Measurements from ENCODE around the gene NFIA. TPM values are rescaled to one million over a fixed set of nuclear protein-coding genes. Genes with fewer than 3 reads are reported as not detected.

Gene NFIA
- total RNA-seq, 2 donors from 2014 or later = 75.3 to 81.3 TPM

GRCh38 chr1:61280452-61280851, 198.1 kb downstream of the NFIA start:
- Histone ChIP-seq H3K27ac (peak overlapping the region; percentile 26 to 68), H3K4me3 (no peak overlapping the region), H3K27me3 (no peaks in the 10 kb centered on the region), H3K4me1 (peaks cover 0 to 38% of the 10 kb centered on the region in 2 donors), H3K36me3 (no peaks in the 10 kb centered on the region), H3K9me3 (no peaks in the 10 kb centered on the region)
- no peak for DNase-seq (ENCODE audit: low spot score)
- no peak for TF ChIP-seq CTCF (IDR thresholded peaks at IDR 0.05)

GRCh38 chr1:61282387-61282786, 200.0 kb downstream of the NFIA start:
- H3K9me3 ChIP-seq = no peaks in the 10 kb centered on the region
- H3K27ac ChIP-seq = no peak overlapping the region
- no peaks in the 10 kb centered on the region for H3K36me3 ChIP-seq
- no peaks in the 10 kb centered on the region for H3K27me3 ChIP-seq
- no peak for DNase-seq (ENCODE audit: low spot score)
- no peak for TF ChIP-seq CTCF (IDR thresholded peaks at IDR 0.05)
- H3K4me3 ChIP-seq = no peak overlapping the region
- peaks cover 0 to 35% of the 10 kb centered on the region in 2 donors for H3K4me1 ChIP-seq

- TF ChIP-seq CTCF (IDR thresholded peaks at IDR 0.05) = no peak
- Histone ChIP-seq H3K4me1 (peaks cover 0 to 31% of the 10 kb centered on the region in 2 donors), H3K9me3 (no peaks in the 10 kb centered on the region), H3K36me3 (no peaks in the 10 kb centered on the region), H3K27me3 (no peaks in the 10 kb centered on the region), H3K27ac (no peak overlapping the region), H3K4me3 (no peak overlapping the region)
- DNase-seq (ENCODE audit: low spot score) = no peak
Measured at GRCh38 chr1:61284248-61284854, 202.0 kb downstream of the NFIA start.

- DNase-seq (ENCODE audit: low spot score) = no peak
- no peaks in the 10 kb centered on the region for H3K36me3 ChIP-seq
- H3K4me1 ChIP-seq = peaks cover 0 to 26% of the 10 kb centered on the region in 2 donors
- no peak overlapping the region for H3K27ac ChIP-seq
- H3K9me3 ChIP-seq = no peaks in the 10 kb centered on the region
- H3K27me3 ChIP-seq = no peaks in the 10 kb centered on the region
- no peak for TF ChIP-seq CTCF (IDR thresholded peaks at IDR 0.05)
- H3K4me3 ChIP-seq = no peak overlapping the region
Measured at GRCh38 chr1:61284936-61285335, 202.6 kb downstream of the NFIA start.

DNA sequence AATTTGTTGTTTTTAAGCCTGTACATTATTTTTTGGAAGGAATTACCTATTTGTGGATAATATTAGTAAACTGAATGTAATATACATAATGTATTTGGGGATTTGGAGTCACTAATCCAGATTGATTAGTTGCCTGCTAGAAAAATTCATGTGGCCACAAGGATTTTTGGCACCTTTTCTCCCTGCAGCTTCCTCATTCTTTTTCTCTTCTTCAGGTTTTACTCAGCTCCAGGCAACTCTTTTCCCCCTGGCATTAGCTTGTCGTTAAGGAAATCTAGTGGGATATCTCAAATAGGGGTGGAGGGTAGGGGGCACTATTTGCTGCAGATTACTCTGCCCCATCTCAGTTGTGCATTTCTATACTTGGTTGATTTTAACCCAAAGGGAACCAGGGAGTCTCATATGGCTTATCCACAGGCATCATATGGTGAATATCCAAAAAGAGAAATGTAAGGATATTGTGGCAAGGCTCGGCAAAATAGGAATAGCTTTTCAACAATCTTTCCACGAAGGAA, 203.1 kb downstream of the NFIA start:
- Histone ChIP-seq H3K4me1 (peaks cover 0 to 29% of the 10 kb centered on the region in 2 donors), H3K27ac (no peak overlapping the region), H3K36me3 (no peaks in the 10 kb centered on the region), H3K9me3 (no peaks in the 10 kb centered on the region), H3K27me3 (no peaks in the 10 kb centered on the region), H3K4me3 (no peak overlapping the region)
- no peak for TF ChIP-seq CTCF (IDR thresholded peaks at IDR 0.05)
- DNase-seq (ENCODE audit: low spot score) = no peak

DNA sequence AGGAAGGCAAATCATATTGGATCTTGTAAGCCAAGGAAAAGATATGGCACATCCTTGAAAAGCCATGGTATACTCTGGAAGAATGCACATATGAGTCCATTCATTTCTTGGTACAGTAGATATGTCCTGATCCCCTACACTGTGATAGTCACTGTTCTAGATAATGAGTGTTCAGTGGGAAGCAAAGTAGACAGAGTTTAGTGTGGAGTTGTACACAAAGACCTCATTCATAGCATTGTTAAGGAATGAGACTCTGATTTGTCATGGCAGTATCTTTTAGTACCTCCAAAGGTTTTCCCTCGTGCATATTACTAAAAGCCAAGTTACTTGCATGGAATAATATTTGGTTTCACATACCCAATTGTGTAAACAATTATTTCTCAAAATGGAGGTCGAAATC, 204.7 kb downstream of the NFIA start:
- Histone ChIP-seq H3K4me3 (no peak overlapping the region), H3K4me1 (peaks cover 0 to 33% of the 10 kb centered on the region in 2 donors), H3K27me3 (no peaks in the 10 kb centered on the region), H3K27ac (no peak overlapping the region), H3K36me3 (no peaks in the 10 kb centered on the region), H3K9me3 (no peaks in the 10 kb centered on the region)
- DNase-seq (ENCODE audit: low spot score) = no peak
- no peak for TF ChIP-seq CTCF (IDR thresholded peaks at IDR 0.05)
